GM18526 (cell line): ENCODE data around the gene ARGLU1.

Experiments
- POLR2A ChIP-seq: IDR thresholded peaks from 3 replicates; pipeline ENCODE4 v1.6.1; 2011; ENCODE audit not compliant: insufficient read length; ENCODE audit errors: extremely low read depth

Gene ARGLU1

DNA sequence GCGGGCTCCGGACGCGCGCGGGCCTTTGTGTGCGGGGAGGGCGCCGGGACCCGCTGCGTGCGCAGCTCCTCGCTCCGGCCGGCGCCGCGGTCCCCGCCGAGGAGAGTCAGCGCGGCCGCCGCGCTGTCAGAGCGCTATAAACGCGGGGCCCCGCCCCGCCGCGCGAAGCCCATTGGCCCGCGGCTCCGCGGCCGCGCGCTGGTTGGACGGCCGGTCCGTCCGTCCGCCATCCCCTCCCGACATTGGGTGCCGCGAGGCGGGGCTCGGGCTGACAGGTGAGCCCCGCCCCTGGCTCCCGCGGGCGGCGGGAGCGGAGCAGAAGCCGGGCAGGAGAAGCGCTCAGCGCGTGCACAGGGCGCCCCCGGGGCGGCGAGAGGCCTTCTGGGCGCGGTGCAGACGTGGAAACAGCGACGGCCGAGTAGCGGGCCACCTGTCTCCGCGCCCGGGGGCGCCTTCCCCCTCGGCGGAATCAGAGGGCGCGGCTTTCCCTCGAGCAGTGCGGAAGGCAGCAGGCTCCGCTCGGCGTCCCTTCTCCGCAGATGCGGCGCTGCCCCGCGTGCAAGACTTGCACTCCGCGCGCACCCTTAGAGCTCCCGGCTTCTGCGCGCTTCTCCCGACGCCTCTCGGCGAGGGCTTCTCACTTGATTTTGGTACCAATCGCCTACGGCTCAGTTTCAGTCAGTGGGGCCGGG is 32.2 kb downstream of the ARGLU1 start, which contains the start of gene EFNB2:
EFNB2 (minus strand) TSS at position 111 of the 692 bp plus-strand sequence. CDS start 698 bp downstream, outside the sequence.
- peak; percentile 72 for TF ChIP-seq POLR2A

DNA sequence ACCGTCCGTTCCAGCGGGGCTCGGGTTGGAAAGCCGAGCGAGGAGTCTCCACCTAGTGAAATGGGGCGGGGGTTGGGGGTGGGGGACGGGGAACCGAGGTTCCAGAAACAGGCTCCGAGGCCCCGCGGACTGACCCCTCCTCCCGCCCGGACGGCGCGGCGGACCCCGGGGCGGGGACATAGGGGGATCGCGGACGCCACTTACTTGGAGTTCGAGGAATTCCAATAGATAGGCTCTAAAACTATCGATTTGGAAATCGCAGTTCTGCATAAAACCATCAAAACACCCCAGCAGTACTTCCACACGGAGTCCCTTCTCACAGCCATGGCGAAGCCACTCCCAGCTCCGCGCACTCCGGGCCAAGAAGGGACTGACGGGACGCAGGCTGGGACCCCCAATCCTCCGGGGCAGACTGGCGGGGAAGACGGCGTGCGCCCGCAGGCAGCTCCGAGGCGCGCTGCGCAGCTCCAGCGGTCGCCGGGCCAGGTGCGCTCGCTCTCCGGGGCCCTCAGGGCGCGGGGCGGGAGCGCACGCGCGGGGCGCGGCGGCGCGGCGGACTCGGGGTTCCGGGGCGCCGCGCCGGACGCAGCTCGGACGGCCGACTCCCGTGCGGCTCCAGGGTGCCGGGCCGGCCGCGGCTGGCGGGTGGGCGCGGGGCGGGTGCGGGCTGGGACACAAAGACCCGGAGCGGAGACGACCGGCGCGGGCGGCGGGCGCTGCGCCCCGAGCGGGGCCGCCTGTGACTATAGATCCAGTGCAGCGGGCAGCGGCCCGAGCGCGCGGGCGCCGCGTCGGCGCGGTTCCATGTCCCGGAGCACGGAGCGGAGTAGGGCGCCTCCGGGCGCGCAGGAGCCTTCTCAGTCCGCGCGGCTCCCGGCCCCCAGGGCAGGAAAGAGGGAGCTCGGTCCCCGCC is 33.0 kb downstream of the ARGLU1 start:
- TF ChIP-seq POLR2A: no peak

DNA sequence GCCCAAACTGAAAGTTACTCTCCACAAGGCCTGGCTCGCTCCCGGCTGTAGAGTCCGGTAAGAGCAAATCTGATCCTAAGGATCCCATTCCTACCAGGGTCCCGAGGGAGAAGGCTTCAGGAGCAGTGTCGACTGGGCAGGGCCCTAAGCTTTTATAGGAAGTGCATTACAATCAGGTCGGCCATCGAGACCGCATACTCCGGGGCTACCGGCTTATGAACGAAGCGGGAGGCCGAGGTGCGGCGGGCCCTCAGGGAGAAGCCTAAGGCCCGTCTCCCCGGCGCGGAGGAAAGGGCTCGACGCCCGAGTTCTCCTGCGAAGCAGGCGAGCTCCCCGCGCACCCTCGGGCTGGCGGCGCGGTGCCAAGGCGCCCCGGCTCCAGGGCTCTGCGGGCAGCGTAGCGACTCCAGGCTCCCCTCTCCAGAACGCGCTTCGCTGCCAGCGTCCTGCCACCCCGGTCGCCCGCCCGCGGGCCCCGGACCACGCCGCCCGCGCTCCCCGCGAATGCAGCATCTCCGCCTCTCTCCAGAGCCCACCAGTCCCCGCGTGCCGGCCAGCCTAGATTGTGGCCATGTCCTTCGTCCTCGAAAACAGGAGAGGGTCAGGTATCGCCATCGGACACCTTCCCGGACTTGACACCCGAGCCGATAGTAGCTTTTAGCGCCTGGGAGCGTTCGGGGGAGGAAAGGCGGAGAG is 33.8 kb downstream of the ARGLU1 start:
- TF ChIP-seq POLR2A: no peak

DNA sequence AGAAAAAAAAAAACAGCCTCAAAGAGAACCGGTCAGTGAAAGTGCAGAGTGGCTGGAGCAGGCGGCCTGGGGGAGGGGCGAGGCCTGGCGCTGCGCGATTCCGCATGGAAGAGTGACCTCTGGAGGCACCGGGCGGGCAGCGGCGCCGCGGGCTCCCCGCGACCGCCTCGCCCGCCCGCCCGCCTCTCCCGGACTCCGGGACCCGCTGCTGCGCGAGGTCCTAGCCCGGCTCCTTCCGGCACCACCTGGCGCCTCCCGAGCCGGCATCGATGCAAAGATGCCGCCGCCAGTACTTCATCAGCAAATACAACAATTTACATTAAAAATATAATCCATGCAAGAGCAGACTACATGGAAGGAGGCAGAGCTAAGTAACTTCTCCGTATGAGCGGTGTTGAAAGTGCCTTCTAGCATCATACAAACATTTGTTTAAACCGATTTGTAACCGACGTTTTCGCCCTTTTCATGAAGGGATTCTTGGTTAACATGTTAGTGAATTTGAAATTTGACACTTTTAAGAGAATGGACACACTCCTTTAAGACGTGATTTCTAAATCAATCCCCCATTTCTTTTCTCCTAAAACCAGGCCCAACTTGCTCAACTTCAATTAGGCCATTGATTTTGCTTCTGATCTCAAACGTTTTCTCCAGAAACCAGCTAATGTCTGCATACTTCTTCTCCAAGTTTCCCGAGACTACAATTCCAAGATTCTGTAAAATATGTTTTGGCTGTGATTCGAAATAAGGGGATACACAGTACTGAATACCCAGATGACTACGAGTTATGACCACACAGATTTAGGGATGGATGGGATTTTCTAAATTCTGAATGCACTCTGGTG is 34.6 kb downstream of the ARGLU1 start:
- TF ChIP-seq POLR2A: no peak

DNA sequence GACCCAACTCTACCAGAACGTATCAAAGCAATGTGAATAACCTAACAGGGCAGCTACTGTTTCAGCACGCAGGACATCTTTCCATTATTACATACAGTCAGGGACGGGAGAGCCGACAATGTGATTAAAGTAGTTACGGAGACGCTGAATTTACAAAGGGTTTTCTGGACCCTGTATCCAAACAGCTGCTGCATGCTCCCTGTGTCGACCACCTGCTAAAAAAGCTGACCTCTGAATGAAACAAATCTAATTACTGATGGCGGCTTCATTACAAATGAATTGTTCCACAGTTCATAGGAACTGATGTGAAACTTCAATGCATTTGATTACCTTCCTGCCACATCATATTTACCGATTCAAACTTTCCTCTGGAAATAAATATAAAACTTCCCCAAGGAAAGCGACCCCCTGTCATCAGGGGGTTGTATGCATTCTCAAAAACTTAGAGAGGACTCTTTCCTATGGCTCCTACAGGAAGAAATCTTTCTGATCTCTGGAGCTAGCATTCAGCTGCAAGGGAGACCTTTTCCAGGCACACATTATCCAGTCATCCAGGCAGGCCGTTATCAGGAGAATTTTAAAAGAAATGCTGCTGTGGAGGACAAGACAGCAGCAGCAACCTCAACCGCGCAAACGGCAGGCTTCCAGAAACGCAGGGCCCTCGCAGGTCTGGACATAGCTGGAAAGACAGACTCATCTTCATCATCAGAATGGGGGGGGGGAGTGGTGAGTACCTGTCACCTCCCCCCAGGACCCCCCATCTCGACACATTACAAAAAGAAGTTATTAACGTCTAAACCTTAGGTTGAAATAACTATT is 35.6 kb downstream of the ARGLU1 start:
- no peak for TF ChIP-seq POLR2A

DNA sequence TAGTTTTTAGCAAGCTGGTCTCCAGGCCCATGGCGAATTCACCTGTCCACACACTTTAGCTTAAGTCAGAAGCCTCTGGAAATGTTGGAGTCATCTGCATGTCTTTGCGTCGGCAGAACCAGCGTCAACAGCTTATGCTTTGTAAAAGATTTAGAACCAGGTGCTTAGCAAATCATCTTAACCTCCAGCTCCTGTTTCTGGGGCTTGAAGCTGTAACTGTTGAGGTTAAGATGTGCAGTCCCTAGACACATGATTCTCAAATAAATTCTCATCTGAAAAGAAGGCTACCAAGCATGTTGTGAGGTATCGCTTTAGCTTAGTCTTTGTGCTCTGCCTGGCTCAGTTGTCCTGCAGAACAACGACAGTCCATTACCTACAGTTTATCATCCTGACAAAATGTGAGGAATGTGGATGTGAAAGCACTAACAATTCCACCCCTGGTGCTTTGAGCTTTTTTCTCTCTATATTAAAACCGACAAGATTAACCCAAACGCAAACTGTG is 36.9 kb downstream of the ARGLU1 start:
- no peak for TF ChIP-seq POLR2A

DNA sequence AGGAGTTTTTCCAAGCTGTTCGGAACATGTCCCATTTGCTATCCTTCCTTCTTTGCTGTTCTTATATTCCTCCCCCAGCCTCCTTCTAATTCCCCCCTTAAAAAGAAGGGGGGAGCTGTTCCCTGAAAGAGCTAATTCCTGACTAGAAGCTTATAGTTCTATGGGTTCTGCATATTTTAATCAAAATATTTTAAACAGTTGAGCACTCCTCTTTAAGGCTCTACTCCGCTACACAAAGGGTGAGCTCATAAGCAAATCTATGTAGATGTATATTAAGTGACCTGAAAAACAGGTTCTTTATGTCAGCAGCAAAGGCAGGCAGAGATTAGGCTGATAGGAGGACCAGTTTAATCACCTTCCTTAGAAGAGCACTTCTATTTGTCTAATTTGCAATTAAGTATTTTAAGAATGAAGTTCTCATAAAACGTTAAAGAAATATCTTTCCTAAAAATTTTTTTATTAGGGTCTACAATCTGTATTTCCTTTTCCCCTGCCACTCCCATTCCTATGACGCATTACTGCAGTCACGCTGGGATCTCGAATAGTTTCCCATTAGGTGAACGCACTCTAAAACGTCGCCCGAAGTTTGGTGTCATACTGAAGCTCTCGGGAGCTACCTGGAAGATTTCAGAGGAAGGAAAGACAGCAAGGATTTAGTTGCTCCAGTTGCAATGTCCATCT is 37.6 kb downstream of the ARGLU1 start:
- TF ChIP-seq POLR2A: no peak

DNA sequence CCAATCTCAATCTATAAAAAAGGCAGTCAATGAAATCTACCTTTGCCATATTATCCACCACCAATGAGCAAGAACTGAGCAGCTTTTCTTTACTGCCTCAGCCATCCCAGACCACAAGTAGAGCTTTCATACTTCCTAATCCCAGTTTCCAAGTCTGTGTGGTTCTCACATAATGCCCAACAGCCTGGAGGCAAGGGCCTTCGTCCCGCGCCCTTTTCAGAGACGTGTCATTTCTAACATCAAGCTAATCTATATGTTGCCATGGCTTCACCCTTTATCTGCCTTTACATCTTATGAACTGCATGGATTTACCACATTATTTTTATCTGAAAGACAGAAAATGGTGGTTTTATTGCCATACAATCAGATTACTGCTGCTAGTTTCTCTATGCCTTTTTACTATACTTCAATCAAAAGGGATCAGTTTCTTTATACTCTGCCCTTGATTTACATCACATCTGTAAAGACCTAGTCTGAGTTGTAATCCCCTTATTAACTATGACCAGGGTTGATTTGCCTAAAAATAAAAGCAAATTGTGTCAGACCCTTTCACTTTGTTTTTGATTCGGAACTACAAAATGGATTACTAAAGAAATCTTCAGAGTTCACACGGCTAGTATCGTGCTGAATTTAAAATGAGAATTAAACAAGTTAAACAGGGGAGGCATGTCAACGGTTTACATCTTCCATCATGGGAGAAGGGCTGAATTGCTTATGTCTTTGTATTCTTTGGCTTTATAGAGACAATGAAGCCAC is 38.3 kb downstream of the ARGLU1 start:
- no peak for TF ChIP-seq POLR2A

DNA sequence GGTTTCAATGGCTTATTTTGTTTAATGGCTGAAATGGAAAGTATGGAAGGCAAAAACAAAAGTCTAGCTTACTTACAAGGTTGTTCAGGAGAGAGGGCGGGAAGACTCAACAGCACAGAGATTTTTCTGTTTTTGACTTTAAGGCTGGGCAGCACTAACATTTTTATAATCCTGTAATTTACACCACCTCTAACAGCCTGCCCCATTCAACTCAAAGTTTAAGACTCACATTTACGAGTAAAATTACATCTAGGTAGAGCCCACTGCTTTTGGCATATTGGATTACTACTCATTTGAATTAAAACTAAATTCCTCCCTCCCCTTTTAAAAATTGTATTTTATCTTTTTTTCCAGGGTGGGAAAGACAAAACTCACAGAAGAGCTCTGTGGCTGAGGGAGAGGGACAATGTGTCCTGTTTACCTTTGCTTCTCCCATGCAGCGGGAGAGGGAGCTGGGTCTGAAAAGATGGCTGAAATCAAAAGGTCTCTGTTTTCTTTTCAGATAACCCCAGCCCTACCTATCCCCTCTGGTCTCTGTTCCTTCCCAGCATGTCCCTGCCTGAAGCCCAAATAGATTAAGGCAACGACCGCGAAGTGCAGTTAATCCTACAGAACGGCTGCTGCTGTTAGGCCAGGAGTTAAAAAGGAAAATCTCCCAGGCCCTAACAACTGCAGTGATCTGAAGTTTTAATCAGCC is 39.1 kb downstream of the ARGLU1 start:
- TF ChIP-seq POLR2A: no peak

DNA sequence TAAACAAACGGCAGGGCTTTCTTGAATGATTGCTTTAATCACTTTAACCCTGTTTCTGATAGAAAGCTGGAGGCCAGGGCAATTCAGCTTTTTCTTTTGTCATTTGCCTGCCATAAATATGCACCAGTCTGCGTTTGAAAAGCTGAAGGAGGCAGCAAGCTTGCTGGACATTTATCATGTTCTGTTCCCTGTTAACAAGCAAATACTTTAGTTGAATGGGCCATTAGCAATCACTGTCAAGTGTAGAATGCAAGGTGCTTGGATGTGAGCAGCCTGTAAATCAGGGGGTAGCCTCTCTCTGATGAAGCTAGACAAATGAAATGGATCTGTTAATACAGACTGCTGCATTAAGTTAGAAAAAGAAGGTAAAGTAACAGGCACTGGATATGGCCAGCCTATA is 40.1 kb downstream of the ARGLU1 start:
- no peak for TF ChIP-seq POLR2A

DNA sequence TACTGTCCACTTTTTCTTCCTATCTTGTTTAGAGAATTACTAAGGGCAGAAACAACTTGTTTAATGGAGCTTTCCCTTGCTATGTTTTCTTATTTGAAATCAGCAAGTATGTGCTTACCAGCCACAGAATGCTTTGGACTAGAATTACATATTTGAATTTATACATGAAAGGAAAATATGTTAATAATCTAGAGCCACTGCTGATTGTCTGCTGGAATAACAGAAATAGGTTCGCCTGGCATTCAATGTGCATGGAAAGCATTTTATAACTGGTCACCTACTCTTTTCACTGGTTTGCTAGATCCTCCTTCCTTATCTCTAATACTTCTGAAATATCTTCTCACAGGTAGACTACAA is 40.5 kb downstream of the ARGLU1 start:
- TF ChIP-seq POLR2A: no peak
